HepG2 (cell line): ENCODE results near the gene MRPL3.

Experiments used
- POLR2A ChIP-seq, 2 experiments: IDR thresholded peaks; 2 replicates each; pipeline ENCODE4 v1.6.1; 2011; ENCODE audit warnings: low read depth in 2 of 2, low read length in 2 of 2, mild to moderate bottlenecking in 1 of 2, moderate library complexity in 1 of 2; ENCODE audit not compliant: insufficient read depth in 1 of 2
- ZBTB7A ChIP-seq: sonication (generic); formaldehyde crosslinking; IDR thresholded peaks from 2 replicates; pipeline ENCODE4 v1.8.0; 2022; ENCODE audit warnings: mild to moderate bottlenecking, missing genetic modification reagents

DNA sequence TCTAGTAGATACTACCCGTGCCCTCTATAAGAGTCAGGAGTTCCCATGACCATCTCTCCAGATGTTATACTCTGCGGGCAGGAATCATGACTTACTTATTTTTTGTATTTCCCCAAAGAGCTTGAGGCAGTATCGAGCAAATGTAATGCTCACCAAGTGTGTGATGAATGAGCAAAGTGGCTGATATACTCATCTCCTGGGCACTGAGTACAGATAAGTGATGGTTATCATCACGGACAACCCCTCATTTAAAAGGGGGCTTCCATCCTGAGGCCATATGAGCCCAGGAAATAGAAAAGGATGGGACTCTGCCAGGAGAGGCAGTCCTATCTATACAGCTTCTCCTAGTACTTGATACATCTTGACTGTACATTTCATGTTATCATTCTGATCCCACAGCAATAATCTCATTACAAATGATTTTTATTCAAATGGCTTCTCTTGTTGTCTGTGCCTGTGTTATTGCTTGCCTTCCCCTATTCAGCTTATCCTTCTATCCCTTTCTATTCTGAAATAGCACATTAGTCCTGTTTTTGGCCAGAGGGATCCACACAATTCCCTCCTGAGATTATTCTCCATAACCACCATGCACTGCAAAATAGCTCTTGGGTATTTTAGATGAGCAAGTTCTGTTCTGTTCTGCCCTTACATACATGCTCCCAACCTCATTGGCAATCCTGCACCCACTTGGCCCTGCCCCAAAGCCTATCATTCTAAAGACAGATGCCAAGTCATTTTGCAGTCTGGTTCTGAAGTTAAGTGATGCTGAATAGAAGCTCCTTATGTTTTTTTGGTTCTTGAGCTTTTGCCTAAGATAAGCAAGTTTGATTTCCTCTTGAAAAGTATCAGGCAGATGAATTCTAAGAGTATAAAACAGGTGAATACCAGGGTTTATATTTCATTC is 48.0 kb upstream of the MRPL3 start:
- TF ChIP-seq ZBTB7A (CRISPR knock-in tag) (no peak), POLR2A (IDR thresholded peaks at IDR 0.05; ENCODE audit: insufficient read depth in 1 of 2, low read depth in 2 of 2, low read length in 2 of 2) (no peak)
